Measurements from ENCODE around the gene DAB1.

Gene DAB1

DNA sequence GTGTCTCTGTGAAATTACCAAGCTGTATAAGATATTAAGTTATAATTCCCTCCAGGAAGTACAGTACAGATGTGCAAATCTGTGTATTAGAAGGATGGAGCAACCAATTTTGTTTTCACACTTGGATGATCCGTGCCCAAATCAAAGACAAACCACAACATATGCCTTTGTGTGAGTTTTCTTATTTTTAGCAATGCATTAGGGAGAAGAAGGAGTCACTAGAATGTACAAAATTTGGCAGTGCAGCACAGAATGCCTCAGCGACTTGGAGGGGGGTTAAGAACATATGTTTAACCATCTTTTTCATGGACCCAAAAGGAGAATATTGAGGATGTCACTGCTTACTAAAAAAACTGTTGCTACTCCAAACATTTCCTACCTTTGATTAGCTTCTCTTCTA is 45.3 kb downstream of the DAB1 start:
- H3F3A ChIP-seq (ENCODE audit: insufficient read depth): no peaks in the 10 kb centered on the region
- H3K79me2 ChIP-seq (ENCODE audit: insufficient read depth, low read length): no peaks in the 10 kb centered on the region
- no peak for TF ChIP-seq EZH2phosphoT487 (conservative IDR thresholded peaks at IDR 0.05; ENCODE audit: low read length)
- TF ChIP-seq, protein P1, sequence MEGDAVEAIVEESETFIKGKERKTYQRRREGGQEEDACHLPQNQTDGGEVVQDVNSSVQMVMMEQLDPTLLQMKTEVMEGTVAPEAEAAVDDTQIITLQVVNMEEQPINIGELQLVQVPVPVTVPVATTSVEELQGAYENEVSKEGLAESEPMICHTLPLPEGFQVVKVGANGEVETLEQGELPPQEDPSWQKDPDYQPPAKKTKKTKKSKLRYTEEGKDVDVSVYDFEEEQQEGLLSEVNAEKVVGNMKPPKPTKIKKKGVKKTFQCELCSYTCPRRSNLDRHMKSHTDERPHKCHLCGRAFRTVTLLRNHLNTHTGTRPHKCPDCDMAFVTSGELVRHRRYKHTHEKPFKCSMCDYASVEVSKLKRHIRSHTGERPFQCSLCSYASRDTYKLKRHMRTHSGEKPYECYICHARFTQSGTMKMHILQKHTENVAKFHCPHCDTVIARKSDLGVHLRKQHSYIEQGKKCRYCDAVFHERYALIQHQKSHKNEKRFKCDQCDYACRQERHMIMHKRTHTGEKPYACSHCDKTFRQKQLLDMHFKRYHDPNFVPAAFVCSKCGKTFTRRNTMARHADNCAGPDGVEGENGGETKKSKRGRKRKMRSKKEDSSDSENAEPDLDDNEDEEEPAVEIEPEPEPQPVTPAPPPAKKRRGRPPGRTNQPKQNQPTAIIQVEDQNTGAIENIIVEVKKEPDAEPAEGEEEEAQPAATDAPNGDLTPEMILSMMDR (IDR thresholded peaks at IDR 0.05; ENCODE audit: insufficient read depth, low read length, poor library complexity, severe bottlenecking): no peak
- H3K9me2 ChIP-seq (replicated peaks; ENCODE audit: insufficient read depth, low read length): no peaks in the 10 kb centered on the region
- H3K27me3 ChIP-seq (ENCODE audit: low read length): no peaks in the 10 kb centered on the region
- H3K36me3 ChIP-seq (ENCODE audit: low read length): no peaks in the 10 kb centered on the region
- H3K4me3 ChIP-seq (ENCODE audit: insufficient read depth, low read length, poor library complexity, severe bottlenecking): no peak overlapping the region
- no peak overlapping the region for H3K27ac ChIP-seq (ENCODE audit: low read depth, low read length)
- no peaks in the 10 kb centered on the region for H4K20me1 ChIP-seq (ENCODE audit: low read depth, low read length)
- H3K9me3 ChIP-seq (ENCODE audit: insufficient read depth, low read length): no peaks in the 10 kb centered on the region
- H3K4me2 ChIP-seq (ENCODE audit: low read depth, low read length, poor library complexity, severe bottlenecking): no peak overlapping the region
- no peak overlapping the region for H2AFZ ChIP-seq (ENCODE audit: low read depth, low read length, severe bottlenecking)
- H3K9ac ChIP-seq (ENCODE audit: low read length): no peak overlapping the region

DNA sequence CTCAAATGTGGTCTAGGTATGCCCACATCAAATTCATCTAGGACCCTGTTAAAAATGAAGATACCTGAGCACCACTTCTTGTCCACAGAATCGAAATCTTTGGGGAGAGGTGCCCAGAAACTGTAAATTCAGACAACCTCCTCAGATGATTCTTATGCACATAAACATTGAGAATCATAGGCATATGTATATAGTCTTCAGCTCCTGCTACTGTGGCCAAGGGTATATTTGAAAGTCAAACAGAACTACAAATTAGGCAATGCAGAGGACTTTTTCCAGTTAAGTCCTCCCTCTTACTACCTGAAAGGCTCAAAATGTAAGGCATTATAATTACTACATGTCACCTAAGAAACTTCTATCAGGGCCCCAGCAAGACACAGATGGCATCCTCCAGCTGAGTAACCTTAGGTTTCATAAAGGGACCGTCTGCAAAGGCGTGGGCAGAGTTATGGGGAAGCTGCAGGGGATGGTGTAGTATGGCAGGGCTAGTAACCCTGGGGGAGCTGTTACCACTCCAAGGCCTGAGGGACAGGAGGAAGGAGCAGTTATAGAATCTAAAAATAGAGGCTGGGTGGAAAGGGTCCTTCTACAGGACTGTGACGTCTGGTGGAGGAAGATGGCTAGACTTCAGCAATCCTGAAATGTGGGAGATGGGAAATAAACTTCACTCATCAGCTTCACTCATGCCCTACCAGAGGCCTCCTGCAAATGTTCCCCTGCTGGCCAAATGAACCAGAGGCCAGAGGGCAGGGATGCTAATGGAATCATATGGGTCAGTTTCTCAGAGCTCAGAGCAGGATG is 46.3 kb downstream of the DAB1 start:
- H3K27ac ChIP-seq (ENCODE audit: low read depth, low read length): no peak overlapping the region
- no peak overlapping the region for H2AFZ ChIP-seq (ENCODE audit: low read depth, low read length, severe bottlenecking)
- no peaks in the 10 kb centered on the region for H3K9me3 ChIP-seq (ENCODE audit: insufficient read depth, low read length)
- no peaks in the 10 kb centered on the region for H3F3A ChIP-seq (ENCODE audit: insufficient read depth)
- H3K4me3 ChIP-seq (ENCODE audit: insufficient read depth, low read length, poor library complexity, severe bottlenecking): no peak overlapping the region
- H3K4me2 ChIP-seq (ENCODE audit: low read depth, low read length, poor library complexity, severe bottlenecking): no peak overlapping the region
- no peaks in the 10 kb centered on the region for H4K20me1 ChIP-seq (ENCODE audit: low read depth, low read length)
- no peaks in the 10 kb centered on the region for H3K79me2 ChIP-seq (ENCODE audit: insufficient read depth, low read length)
- no peak for TF ChIP-seq EZH2phosphoT487 (conservative IDR thresholded peaks at IDR 0.05; ENCODE audit: low read length)
- TF ChIP-seq, protein P1 (IDR thresholded peaks at IDR 0.05; ENCODE audit: insufficient read depth, low read length, poor library complexity, severe bottlenecking): no peak
- H3K36me3 ChIP-seq (ENCODE audit: low read length): no peaks in the 10 kb centered on the region
- no peaks in the 10 kb centered on the region for H3K9me2 ChIP-seq (replicated peaks; ENCODE audit: insufficient read depth, low read length)
- H3K9ac ChIP-seq (ENCODE audit: low read length): no peak overlapping the region
- H3K27me3 ChIP-seq (ENCODE audit: low read length): no peaks in the 10 kb centered on the region

DNA sequence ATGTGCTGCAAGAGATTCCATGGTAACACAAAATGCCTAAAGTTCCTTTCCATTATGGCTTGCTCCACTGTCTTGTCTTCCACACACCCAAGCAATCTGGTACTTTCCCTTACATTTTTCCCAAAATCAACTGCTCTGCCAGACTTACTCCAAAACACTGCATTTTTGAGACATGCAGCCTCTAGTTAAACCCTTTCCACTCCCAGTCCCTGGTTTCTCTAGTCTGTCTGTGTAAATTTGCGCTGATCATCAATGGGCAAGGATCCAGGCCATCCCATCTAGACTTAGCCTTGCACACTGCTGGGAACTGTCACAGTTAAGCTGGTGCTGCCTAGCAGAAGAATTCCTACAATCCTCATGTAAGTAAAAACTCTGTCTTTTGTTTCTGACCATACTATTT is 47.8 kb downstream of the DAB1 start:
- Histone ChIP-seq H3K4me3 (ENCODE audit: insufficient read depth, low read length, poor library complexity, severe bottlenecking) (no peak overlapping the region), H3K9me3 (ENCODE audit: insufficient read depth, low read length) (no peaks in the 10 kb centered on the region), H3K79me2 (ENCODE audit: insufficient read depth, low read length) (no peaks in the 10 kb centered on the region)

More for the DNA sequence above, 47.8 kb downstream of the DAB1 start:
- no peak overlapping the region for H3K27ac ChIP-seq (ENCODE audit: low read depth, low read length)
- H4K20me1 ChIP-seq (ENCODE audit: low read depth, low read length): no peaks in the 10 kb centered on the region
- no peaks in the 10 kb centered on the region for H3K36me3 ChIP-seq (ENCODE audit: low read length)
- TF ChIP-seq, protein P1 (IDR thresholded peaks at IDR 0.05; ENCODE audit: insufficient read depth, low read length, poor library complexity, severe bottlenecking): no peak
- TF ChIP-seq EZH2phosphoT487 (conservative IDR thresholded peaks at IDR 0.05; ENCODE audit: low read length): no peak
- H3K9ac ChIP-seq (ENCODE audit: low read length): no peak overlapping the region
- no peak overlapping the region for H2AFZ ChIP-seq (ENCODE audit: low read depth, low read length, severe bottlenecking)
- no peak overlapping the region for H3K4me2 ChIP-seq (ENCODE audit: low read depth, low read length, poor library complexity, severe bottlenecking)
- no peaks in the 10 kb centered on the region for H3K9me2 ChIP-seq (replicated peaks; ENCODE audit: insufficient read depth, low read length)
- H3K27me3 ChIP-seq (ENCODE audit: low read length): no peaks in the 10 kb centered on the region
- H3F3A ChIP-seq (ENCODE audit: insufficient read depth): no peaks in the 10 kb centered on the region
